GM20000 (cell line): ENCODE data around the gene PLA2G15.

ENCODE experiments used
- DNase-seq: peaks from one replicate; pipeline ENCODE4 v3.0.0; 2012; ENCODE audit warnings: low spot score
- TF ChIP-seq, protein P1 (sequence below): IDR thresholded peaks from 2 replicates; pipeline ENCODE4 v1.5.1; 2012; ENCODE audit warnings: mild to moderate bottlenecking, control low read depth; ENCODE audit errors: extremely low read depth, missing control alignments

PLA2G15 gene

DNA sequence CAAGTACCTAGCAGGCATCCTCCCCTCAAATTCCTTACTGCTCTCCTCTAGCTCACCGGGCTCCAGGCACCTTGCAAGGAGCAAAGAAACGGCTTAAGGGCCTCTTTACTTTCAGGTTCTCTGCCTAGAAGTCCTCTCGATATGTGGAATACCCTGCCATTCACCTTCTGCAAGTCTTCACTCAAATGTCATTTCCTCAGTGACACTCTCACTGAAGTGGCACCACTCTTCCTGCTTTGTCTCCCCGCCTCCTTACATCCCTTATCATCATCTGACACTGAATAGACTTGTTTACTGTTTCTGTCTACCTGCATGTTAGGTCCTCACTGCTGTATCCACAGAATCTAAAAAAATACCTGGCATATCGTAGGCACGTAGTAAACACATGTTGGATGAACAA is 64.6 kb downstream of the PLA2G15 start:
- TF ChIP-seq, protein P1, sequence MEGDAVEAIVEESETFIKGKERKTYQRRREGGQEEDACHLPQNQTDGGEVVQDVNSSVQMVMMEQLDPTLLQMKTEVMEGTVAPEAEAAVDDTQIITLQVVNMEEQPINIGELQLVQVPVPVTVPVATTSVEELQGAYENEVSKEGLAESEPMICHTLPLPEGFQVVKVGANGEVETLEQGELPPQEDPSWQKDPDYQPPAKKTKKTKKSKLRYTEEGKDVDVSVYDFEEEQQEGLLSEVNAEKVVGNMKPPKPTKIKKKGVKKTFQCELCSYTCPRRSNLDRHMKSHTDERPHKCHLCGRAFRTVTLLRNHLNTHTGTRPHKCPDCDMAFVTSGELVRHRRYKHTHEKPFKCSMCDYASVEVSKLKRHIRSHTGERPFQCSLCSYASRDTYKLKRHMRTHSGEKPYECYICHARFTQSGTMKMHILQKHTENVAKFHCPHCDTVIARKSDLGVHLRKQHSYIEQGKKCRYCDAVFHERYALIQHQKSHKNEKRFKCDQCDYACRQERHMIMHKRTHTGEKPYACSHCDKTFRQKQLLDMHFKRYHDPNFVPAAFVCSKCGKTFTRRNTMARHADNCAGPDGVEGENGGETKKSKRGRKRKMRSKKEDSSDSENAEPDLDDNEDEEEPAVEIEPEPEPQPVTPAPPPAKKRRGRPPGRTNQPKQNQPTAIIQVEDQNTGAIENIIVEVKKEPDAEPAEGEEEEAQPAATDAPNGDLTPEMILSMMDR = no peak
- DNase-seq = no peak

DNA sequence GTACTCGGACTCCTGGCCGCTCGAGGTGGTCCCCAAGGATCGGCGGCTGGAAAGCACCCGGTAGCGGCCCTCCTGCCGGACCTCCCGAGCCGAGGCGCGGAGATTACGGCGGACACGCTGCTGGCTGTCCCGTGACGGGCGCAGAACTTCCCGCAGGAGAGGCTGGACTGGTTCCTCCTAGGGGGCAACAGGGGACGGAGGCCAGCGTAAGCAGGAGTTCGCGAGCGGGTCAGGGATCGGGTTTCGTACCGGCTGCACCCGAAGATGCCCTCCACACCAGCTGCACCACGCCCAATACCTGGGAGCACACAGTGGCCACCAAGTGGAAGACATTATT is 65.2 kb downstream of the PLA2G15 start:
- no peak for DNase-seq
- TF ChIP-seq, protein P1 = no peak
